HG02763 (cell line): Measurements from ENCODE around the gene STXBP3.
"Not testable (repeated sequence)": the region's sequence is repeated elsewhere in the genome, so short reads cannot be mapped to it uniquely, and the experiment has no call there.

Source experiments
- ATAC-seq: cut with Tn5 transposase; IDR thresholded peaks from one replicate; pipeline ENCODE4 v1.9.1; 2021; ENCODE audit warnings: mild to moderate bottlenecking, moderate library complexity; ENCODE audit not compliant: unreplicated experiment

The STXBP3 gene

GRCh38 chr1:108746382-108747170 is at the start of gene STXBP3:
TSS of gene STXBP3 (plus strand) at chr1:108746674. CDS start at chr1:108746738, 64 bp downstream.
- ATAC-seq = peak; percentile 93

- ATAC-seq = no peak
Observed at GRCh38 chr1:108699375-108700332, 46.8 kb upstream of the STXBP3 start.

GRCh38 chr1:108701176-108701849 is 45.2 kb upstream of the STXBP3 start:
- no peak for ATAC-seq

- ATAC-seq = not testable (repeated sequence)
Observed at GRCh38 chr1:108702109-108702508, 44.4 kb upstream of the STXBP3 start.

GRCh38 chr1:108703939-108704338 is 42.5 kb upstream of the STXBP3 start:
- ATAC-seq = no peak

GRCh38 chr1:108704496-108704895 is 42.0 kb upstream of the STXBP3 start:
- ATAC-seq = no peak

- ATAC-seq = no peak
Observed at GRCh38 chr1:108706643-108707042, 39.8 kb upstream of the STXBP3 start.

GRCh38 chr1:108708691-108709660 is 37.5 kb upstream of the STXBP3 start:
- no peak for ATAC-seq

GRCh38 chr1:108712606-108713150 is 33.8 kb upstream of the STXBP3 start, which contains the start of gene FNDC7:
TSS of gene FNDC7 (plus strand) at chr1:108712908. CDS start at chr1:108712934, 26 bp downstream.
- ATAC-seq = no peak

GRCh38 chr1:108715932-108716331 is 30.5 kb upstream of the STXBP3 start:
- no peak for ATAC-seq

GRCh38 chr1:108716437-108717230 is 29.8 kb upstream of the STXBP3 start:
- ATAC-seq = no peak

- ATAC-seq = no peak
Observed at GRCh38 chr1:108717774-108718316, 28.6 kb upstream of the STXBP3 start.

GRCh38 chr1:108718927-108719655 is 27.4 kb upstream of the STXBP3 start:
- no peak for ATAC-seq

- ATAC-seq = no peak
Observed at GRCh38 chr1:108719656-108720435, 26.6 kb upstream of the STXBP3 start.

GRCh38 chr1:108722292-108722691 is 24.2 kb upstream of the STXBP3 start:
- no peak for ATAC-seq

GRCh38 chr1:108725906-108726305 is 20.6 kb upstream of the STXBP3 start:
- no peak for ATAC-seq

GRCh38 chr1:108728327-108728923 is 18.0 kb upstream of the STXBP3 start:
- no peak for ATAC-seq
